Neural cell (in vitro differentiated cells): ENCODE results near the gene FOXE3.

Source experiments
- EP300 ChIP-seq: fragments of 450-650 bp; conservative IDR thresholded peaks from 2 replicates; pipeline ENCODE4 v1.6.1; 2014; ENCODE audit warnings: antibody characterized with exemption, mild to moderate bottlenecking, moderate library complexity; ENCODE audit not compliant: poor library complexity, severe bottlenecking
- EZH2 ChIP-seq: fragments of 200-600, 300-800 bp; shearing (Covaris generic), sonication (generic); IDR thresholded peaks from 2 replicates; pipeline ENCODE4 v1.6.1; 2014; ENCODE audit warnings: antibody characterized with exemption, low read length, borderline replicate concordance, mild to moderate bottlenecking; ENCODE audit not compliant: insufficient read depth, poor library complexity, severe bottlenecking
- POLR2AphosphoS5 ChIP-seq: IDR thresholded peaks from 2 replicates; pipeline ENCODE4 v1.6.1; 2012
- RAD21 ChIP-seq: fragments of 450-650 bp; conservative IDR thresholded peaks from 2 replicates; pipeline ENCODE4 v1.6.1; 2014; ENCODE audit warnings: antibody characterized with exemption, mild to moderate bottlenecking, moderate library complexity
- SMC3 ChIP-seq: fragments of 450-650 bp; conservative IDR thresholded peaks from 2 replicates; pipeline ENCODE4 v1.6.1; 2014; ENCODE audit warnings: antibody characterized with exemption, mild to moderate bottlenecking, moderate library complexity; ENCODE audit not compliant: poor library complexity
- TAF1 ChIP-seq: IDR thresholded peaks from 2 replicates; pipeline ENCODE4 v1.6.1; 2012; ENCODE audit warnings: low read depth
- TF ChIP-seq, protein P1 (sequence below): fragments of 450-650 bp; IDR thresholded peaks from 2 replicates; pipeline ENCODE4 v1.5.1; 2014; ENCODE audit warnings: antibody characterized with exemption, mild to moderate bottlenecking, moderate library complexity; ENCODE audit not compliant: poor library complexity, severe bottlenecking

DNA sequence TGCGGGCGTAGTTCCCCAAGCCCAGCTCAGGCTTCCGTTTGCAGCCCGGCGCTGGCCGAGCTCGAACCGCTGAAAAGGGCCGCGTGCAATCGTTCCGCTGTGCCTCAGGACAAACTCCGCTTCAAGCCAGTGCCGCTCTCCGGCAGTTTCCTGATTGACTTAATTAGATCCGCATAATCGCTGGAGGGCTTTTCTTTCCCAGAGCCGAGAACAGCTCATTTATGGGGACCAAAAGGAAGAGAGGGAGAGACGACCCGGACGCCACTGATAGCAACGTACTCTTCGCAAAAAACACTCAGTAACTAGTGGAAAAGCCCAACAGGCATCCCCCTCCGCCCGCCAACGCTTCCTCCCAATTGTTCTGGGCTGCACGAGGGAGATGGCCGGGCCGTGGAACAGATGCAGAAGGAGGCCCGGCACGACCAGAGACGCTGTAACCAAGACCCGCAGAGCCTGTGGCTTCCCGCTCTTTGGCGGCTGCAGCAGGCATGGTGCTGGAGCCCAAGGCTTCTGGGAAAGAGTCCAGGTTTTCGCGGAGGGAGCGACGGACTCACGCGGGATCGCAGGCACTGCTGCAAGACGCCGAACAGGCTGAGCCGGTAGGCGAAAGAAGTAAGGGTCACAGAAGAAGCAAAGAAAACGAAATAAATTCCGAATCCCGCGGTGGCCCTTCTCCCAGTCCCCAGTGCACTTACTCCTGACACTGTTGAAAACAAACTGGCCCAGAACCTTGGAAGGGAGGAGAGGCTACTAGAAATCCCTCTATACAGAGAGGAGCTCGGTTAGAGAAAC, 18.2 kb downstream of the FOXE3 start:
- TF ChIP-seq, protein P1, sequence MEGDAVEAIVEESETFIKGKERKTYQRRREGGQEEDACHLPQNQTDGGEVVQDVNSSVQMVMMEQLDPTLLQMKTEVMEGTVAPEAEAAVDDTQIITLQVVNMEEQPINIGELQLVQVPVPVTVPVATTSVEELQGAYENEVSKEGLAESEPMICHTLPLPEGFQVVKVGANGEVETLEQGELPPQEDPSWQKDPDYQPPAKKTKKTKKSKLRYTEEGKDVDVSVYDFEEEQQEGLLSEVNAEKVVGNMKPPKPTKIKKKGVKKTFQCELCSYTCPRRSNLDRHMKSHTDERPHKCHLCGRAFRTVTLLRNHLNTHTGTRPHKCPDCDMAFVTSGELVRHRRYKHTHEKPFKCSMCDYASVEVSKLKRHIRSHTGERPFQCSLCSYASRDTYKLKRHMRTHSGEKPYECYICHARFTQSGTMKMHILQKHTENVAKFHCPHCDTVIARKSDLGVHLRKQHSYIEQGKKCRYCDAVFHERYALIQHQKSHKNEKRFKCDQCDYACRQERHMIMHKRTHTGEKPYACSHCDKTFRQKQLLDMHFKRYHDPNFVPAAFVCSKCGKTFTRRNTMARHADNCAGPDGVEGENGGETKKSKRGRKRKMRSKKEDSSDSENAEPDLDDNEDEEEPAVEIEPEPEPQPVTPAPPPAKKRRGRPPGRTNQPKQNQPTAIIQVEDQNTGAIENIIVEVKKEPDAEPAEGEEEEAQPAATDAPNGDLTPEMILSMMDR, result no peak
- TF ChIP-seq RAD21 (no peak), SMC3 (no peak), EZH2 (no peak), POLR2AphosphoS5 (peak; percentile 16), EP300 (no peak), TAF1 (no peak)
